ENCODE measurements around the gene LRRTM3.
A peak's percentile ranks its signal among the peaks of the same experiment; 100 is the strongest.

The LRRTM3 gene

DNA sequence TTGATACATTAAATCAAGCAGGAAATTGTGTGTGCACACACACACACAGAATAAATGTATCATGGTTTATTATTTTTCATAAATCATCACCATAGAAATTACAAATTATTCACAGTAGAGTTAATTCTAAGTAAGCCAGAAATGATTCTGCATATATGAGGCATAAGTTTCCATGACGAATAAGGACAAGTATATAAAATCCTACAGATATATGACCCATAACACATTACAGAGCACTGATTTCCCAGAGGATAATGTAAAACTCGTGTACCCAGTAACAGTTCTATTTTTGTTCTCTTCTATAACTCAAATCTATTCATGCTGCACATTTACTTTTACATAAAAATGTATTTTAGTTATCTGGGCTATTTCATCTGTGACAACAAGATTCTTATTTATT is 169.7 kb downstream of the LRRTM3 start:
- no peak overlapping the region for H3K4me3 ChIP-seq (ENCODE audit: low read depth, low read length)
- TF ChIP-seq, protein P1, sequence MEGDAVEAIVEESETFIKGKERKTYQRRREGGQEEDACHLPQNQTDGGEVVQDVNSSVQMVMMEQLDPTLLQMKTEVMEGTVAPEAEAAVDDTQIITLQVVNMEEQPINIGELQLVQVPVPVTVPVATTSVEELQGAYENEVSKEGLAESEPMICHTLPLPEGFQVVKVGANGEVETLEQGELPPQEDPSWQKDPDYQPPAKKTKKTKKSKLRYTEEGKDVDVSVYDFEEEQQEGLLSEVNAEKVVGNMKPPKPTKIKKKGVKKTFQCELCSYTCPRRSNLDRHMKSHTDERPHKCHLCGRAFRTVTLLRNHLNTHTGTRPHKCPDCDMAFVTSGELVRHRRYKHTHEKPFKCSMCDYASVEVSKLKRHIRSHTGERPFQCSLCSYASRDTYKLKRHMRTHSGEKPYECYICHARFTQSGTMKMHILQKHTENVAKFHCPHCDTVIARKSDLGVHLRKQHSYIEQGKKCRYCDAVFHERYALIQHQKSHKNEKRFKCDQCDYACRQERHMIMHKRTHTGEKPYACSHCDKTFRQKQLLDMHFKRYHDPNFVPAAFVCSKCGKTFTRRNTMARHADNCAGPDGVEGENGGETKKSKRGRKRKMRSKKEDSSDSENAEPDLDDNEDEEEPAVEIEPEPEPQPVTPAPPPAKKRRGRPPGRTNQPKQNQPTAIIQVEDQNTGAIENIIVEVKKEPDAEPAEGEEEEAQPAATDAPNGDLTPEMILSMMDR (IDR thresholded peaks at IDR 0.05; ENCODE audit: control insufficient read depth, extremely low read depth, insufficient read depth) = no peak
- DNase-seq (ENCODE audit: low read depth) = no peak

DNA sequence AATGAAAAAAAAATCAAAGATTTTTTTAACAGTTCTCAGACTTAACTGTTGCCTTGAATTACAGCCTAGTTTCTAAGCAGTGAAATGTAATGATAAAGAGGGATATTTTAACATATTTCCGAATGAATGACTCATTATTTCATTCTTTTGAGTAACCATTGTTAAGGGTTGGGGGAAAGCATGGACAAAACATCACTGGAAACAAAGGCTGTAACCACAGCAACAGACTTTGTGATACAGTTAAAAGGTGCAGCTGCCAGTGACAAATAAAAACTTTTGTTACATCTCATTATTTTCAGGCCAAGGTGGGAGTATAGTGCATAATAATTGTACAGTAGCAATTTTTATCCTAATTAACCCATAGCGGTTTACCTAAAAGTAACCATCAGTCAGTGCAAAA is 172.6 kb downstream of the LRRTM3 start:
- TF ChIP-seq, protein P1 (IDR thresholded peaks at IDR 0.05; ENCODE audit: control insufficient read depth, extremely low read depth, insufficient read depth) = no peak
- H3K4me3 ChIP-seq (ENCODE audit: low read depth, low read length) = no peak overlapping the region
- no peak for DNase-seq (ENCODE audit: low read depth)

DNA sequence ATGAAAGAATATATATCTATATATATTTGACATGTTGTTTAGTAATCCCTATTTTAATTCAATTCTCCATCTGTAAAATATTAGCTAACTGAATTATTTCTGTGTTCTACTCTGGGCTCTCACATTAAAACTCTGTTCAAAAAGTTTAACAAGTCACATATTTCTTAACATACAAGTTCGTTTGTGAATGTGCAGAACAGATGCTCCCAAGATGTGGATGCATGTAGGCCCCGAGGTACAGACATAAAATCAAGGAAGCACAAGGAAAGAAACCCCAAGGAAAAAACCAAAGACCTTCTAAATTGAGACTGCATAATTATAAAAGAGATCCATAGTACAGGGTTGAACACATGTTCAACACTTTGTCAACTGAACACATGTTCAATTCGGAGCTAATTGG is 175.1 kb downstream of the LRRTM3 start:
- no peak overlapping the region for H3K4me3 ChIP-seq (ENCODE audit: low read depth, low read length)
- TF ChIP-seq, protein P1 (IDR thresholded peaks at IDR 0.05; ENCODE audit: control insufficient read depth, extremely low read depth, insufficient read depth) = no peak
- no peak for DNase-seq (ENCODE audit: low read depth)

DNA sequence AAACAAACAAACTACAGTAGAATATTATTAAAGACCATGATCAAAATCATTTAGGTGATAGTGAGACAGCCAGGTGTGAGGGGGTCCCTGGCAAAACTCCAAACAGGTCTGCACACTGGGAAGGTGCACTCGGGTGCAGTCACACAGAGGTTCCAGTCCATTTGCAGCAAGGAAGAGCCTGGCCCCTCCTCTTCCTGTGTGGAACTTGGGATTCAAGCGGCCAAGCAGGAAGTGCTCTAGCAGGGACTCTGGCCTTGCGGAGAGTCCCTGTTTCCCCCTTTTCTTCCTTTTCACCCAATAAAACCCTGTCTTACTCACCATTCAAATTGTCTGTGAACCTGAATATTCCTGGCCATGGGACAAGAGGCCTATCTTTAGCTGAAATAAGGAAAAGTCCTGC is 181.8 kb downstream of the LRRTM3 start:
- DNase-seq (ENCODE audit: low read depth) = no peak
- TF ChIP-seq, protein P1 (IDR thresholded peaks at IDR 0.05; ENCODE audit: control insufficient read depth, extremely low read depth, insufficient read depth) = no peak

DNA sequence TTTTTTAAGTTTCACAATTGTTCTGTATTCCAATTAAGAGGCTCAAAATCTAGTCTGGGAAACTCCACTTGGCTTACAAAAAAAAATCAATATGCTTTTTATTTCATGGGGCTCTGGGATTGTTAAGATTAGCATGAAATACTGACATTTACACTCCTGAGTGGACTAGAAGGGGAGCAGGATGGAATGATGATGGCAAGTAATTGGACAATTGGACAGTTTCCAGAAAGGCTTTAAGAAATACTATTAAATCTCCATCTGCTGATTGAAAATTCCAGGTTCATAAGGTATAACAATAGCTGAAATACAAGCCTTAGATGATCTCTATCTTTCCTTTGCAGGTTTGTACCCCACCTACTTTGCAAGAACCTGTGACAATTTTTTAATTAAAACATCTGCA is 184.4 kb downstream of the LRRTM3 start:
- no peak overlapping the region for H3K4me3 ChIP-seq (ENCODE audit: low read depth, low read length)
- DNase-seq (ENCODE audit: low read depth) = no peak
- TF ChIP-seq, protein P1 (IDR thresholded peaks at IDR 0.05; ENCODE audit: control insufficient read depth, extremely low read depth, insufficient read depth) = no peak

More for the DNA sequence above, 181.8 kb downstream of the LRRTM3 start:
- H3K4me3 ChIP-seq (ENCODE audit: low read depth, low read length) = no peak overlapping the region

DNA sequence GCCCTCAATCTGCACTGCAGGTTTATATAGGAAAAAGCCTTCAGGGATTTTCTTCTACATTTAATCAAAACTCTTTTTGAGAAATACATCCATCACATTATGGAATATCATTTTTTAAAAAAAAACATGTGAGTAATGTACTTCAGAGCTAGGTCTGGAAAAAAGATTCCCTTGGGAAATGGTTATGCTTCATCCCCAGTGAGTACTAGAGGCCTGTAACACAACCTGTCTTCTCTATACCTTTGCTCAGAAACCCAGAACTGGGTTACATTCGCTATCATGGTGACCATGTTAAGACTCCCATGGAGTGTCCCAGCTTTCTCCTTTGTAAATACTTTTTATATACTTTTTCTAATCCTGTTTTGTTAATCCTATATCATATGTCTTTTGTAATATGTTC is 186.9 kb downstream of the LRRTM3 start:
- DNase-seq (ENCODE audit: low read depth) = no peak
- TF ChIP-seq, protein P1 (IDR thresholded peaks at IDR 0.05; ENCODE audit: control insufficient read depth, extremely low read depth, insufficient read depth) = no peak

DNA sequence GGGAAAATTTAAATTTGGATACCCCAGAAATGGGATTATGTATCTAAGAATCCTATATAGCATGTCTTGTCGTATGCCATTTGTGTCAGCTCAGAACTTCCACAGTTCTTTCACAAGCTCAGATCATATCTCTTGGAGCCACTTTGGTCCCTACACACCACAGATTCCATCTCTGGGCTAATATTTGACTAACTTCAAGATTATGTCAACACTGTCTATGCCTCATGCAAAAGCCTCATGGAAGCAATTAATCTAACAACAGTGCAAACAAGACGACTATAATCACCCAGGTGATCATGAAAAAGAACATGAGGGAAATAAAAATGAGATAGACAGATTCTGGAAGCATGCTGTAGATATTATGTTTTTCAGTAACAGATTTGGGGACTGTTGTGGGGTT is 189.1 kb downstream of the LRRTM3 start:
- DNase-seq (ENCODE audit: low read depth) = peak; percentile 95
- no peak overlapping the region for H3K4me3 ChIP-seq (ENCODE audit: low read depth, low read length)
- TF ChIP-seq, protein P1 (IDR thresholded peaks at IDR 0.05; ENCODE audit: control insufficient read depth, extremely low read depth, insufficient read depth) = no peak

More for the DNA sequence above, 186.9 kb downstream of the LRRTM3 start:
- H3K4me3 ChIP-seq (ENCODE audit: low read depth, low read length) = no peak overlapping the region

All from LNCaP clone FGC (cell line).